Measurements from ENCODE around the gene SP100. TPM values are rescaled to one million over a fixed set of nuclear protein-coding genes. Genes with fewer than 3 reads are reported as not detected.

Gene SP100
- total and polyA plus RNA-seq, 3 donors from 2014 or later, result 15.2 to 43.7 (median 26.8) TPM

DNA sequence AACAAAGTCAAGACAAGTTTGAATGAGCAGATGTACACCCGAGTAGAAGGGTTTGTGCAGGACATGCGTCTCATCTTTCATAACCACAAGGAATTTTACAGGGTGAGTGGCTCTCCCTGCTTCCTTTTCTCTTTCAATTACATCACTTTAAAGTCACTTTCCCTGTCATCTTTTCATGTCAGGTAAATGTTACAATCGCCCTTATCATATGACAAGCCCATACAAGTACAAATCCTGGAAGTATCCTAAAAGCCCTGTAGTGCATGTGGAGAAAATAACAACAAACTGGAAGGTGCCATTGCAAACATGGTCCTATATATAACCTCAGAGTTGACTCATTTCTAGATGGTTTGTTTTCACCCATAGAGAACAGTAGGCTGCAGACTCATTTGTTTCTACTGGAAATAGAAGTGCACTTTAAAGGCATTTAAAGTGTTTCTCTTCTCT is 126.0 kb downstream of the SP100 start:
- TF ChIP-seq CTCF (IDR thresholded peaks at IDR 0.05) (no peak), POLR2A (IDR thresholded peaks at IDR 0.05) (no peak)

DNA sequence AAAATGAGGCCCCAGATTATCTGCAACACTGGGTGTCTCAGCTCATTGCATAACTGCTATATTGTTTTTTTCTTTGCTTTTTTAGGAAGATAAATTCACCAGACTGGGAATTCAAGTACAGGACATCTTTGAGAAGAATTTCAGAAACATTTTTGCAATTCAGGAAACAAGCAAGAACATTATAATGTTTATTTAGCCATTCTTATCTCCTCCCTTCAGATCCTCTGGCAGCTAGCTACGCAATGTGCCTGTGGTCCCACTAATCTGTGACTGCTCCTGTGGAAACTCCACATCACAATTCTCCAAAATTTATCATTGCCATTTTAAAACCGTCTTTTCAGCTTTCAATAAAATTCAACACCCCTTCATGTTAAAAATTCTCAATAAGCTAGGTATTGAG is 126.8 kb downstream of the SP100 start:
- Histone ChIP-seq H3K27ac (no peak overlapping the region), H3K27me3 (no peaks in the 10 kb centered on the region), H3K9me3 (no peaks in the 10 kb centered on the region), H3K4me1 (no peaks in the 10 kb centered on the region), H3K36me3 (ENCODE audit: low read depth, missing control alignments) (no peaks in the 10 kb centered on the region), H3K4me3 (no peak overlapping the region)
- intact Hi-C loops (cut with DNase I; ENCODE audit: low total_unique reads), result no loop called here
- no peak for TF ChIP-seq CTCF (IDR thresholded peaks at IDR 0.05)
- no peak for TF ChIP-seq POLR2A (IDR thresholded peaks at IDR 0.05)
- peak; percentile 29 for DNase-seq
- 33 to 44% methylated on average over 2 of the region's 2 CpGs for WGBS, 2 donors

More for the DNA sequence above, 126.0 kb downstream of the SP100 start:
- Histone ChIP-seq H3K36me3 (ENCODE audit: low read depth, missing control alignments) (no peaks in the 10 kb centered on the region), H3K9me3 (no peaks in the 10 kb centered on the region), H3K27me3 (no peaks in the 10 kb centered on the region), H3K4me1 (no peaks in the 10 kb centered on the region), H3K4me3 (no peak overlapping the region), H3K27ac (no peak overlapping the region)
- 59 to 80% methylated on average over 3 of the region's 3 CpGs for WGBS, 2 donors
- DNase-seq, result no peak
- intact Hi-C loops (cut with DNase I; ENCODE audit: low total_unique reads), result no loop called here

GRCh38 chr2:230552181-230552580 is 136.2 kb downstream of the SP100 start:
- intact Hi-C loops (cut with DNase I; ENCODE audit: low total_unique reads), result no loop called here
- H3K27ac ChIP-seq, result no peak overlapping the region
- H3K4me1 ChIP-seq, result no peaks in the 10 kb centered on the region
- DNase-seq, result no peak
- no peaks in the 10 kb centered on the region for H3K9me3 ChIP-seq
- no peak overlapping the region for H3K4me3 ChIP-seq
- H3K36me3 ChIP-seq (ENCODE audit: low read depth, missing control alignments), result no peaks in the 10 kb centered on the region
- no peaks in the 10 kb centered on the region for H3K27me3 ChIP-seq
- TF ChIP-seq POLR2A (IDR thresholded peaks at IDR 0.05), result no peak
- no peak for TF ChIP-seq CTCF (IDR thresholded peaks at IDR 0.05)
- 90 to 91% methylated on average over 2 of the region's 2 CpGs for WGBS, 2 donors

DNA sequence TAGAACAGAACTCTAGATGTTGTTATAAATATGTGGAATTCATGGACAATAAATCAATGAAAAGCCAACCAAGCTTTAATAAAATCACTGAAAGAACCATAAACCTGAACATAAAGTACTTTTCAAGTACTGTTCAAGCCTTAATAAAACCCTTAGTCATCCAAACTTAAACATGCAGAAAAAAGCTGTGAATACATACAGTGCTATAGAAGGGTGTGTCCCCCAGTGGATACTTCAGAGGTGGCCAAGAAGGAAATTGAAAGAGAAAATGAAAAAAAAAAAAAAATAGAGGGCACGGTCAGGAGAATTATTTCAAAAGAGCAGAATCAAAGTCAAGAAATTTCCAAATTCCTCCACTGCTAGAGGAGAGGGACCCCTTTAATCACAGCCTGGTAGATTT is 141.1 kb downstream of the SP100 start:
- Histone ChIP-seq H3K4me3 (no peak overlapping the region), H3K27ac (no peak overlapping the region), H3K27me3 (no peaks in the 10 kb centered on the region), H3K36me3 (ENCODE audit: low read depth, missing control alignments) (no peaks in the 10 kb centered on the region), H3K4me1 (no peaks in the 10 kb centered on the region), H3K9me3 (no peaks in the 10 kb centered on the region)
- no peak for DNase-seq
- WGBS, 2 donors, result 53 to 86% methylated on average over 1 of the region's 1 CpG
- no peak for TF ChIP-seq POLR2A (IDR thresholded peaks at IDR 0.05)
- no peak for TF ChIP-seq CTCF (IDR thresholded peaks at IDR 0.05)
- intact Hi-C loops (cut with DNase I; ENCODE audit: low total_unique reads), result no loop called here

Measured in testis (tissue), 3 donors.